Measurements from ENCODE around the gene MRNIP. TPM values are rescaled to one million over a fixed set of nuclear protein-coding genes. Genes with fewer than 3 reads are reported as not detected.

Gene MRNIP
- total RNA-seq (2021; fragmentation: NEBNext Ultra II Directional; extraction: Animal tissue kit (Norgen Biotek cat#: 25700)) = 10 to 100 TPM in 3 of 6 experiments, 1 to 10 TPM in 3; 8.2 to 13.5 (median 9.9) TPM
- long read RNA-seq, transcript MRNIP-201 (7 exons, 1,238 nt) = major isoform, 5 of 6 reads
- long read RNA-seq, partial matches to known transcripts = 0 of 6 reads
- long read RNA-seq, other reads (novel, unspliced or antisense) = 1 of 6 reads

GRCh38 chr5:179858586-179859427 is at the start of gene MRNIP:
MRNIP (minus strand) TSS chr5:179858817; CDS start chr5:179858796, 21 bp downstream.
- H3K4me1 Mint-ChIP-seq (ENCODE audit: low read depth) = peaks cover 24% of the 10 kb centered on the region
- peak within 1 kb of the TSS; percentile 98 for H3K4me3 Mint-ChIP-seq
- DNase-seq = peak; percentile 89
- H3K27ac Mint-ChIP-seq = peak within 1 kb of the TSS; percentile 88
- no peak for TF ChIP-seq CTCF (IDR thresholded peaks at IDR 0.05)
- H3K27me3 Mint-ChIP-seq (ENCODE audit: insufficient read depth) = peaks cover 4% of the 10 kb centered on the region
- peaks cover 21% of the 10 kb centered on the region; the same call in 1 of the 2 replicates for H3K36me3 Mint-ChIP-seq (ENCODE audit: low read depth)
- no peaks in the 10 kb centered on the region for H3K9me3 Mint-ChIP-seq

GRCh38 chr5:179907556-179908324 is 49.1 kb upstream of the MRNIP start, which contains the start of gene TBC1D9B:
TBC1D9B (minus strand) TSS chr5:179907897; CDS start chr5:179907821, 76 bp downstream.
- Mint-ChIP-seq H3K27me3 (ENCODE audit: insufficient read depth) (no peaks in the 10 kb centered on the region; the same call in 1 of the 2 replicates), H3K27ac (peak within 1 kb of the TSS; percentile 83), H3K4me1 (ENCODE audit: low read depth) (peaks cover 9% of the 10 kb centered on the region; the same call in 1 of the 2 replicates), H3K9me3 (no peaks in the 10 kb centered on the region), H3K4me3 (peak within 1 kb of the TSS; percentile 93), H3K36me3 (ENCODE audit: low read depth) (peaks cover 6% of the 10 kb centered on the region; the same call in 1 of the 2 replicates)
- peak; percentile 40 for DNase-seq
- peak; percentile 60 for TF ChIP-seq CTCF (IDR thresholded peaks at IDR 0.05)

GRCh38 chr5:179906795-179907555 is 48.4 kb upstream of the MRNIP start:
- Mint-ChIP-seq H3K4me1 (ENCODE audit: low read depth) (peaks cover 9% of the 10 kb centered on the region; the same call in 1 of the 2 replicates), H3K36me3 (ENCODE audit: low read depth) (peaks cover 6% of the 10 kb centered on the region; the same call in 1 of the 2 replicates), H3K27ac (peak overlapping the region; percentile 83), H3K4me3 (peak overlapping the region; percentile 93), H3K9me3 (no peaks in the 10 kb centered on the region), H3K27me3 (ENCODE audit: insufficient read depth) (no peaks in the 10 kb centered on the region)
- no peak for TF ChIP-seq CTCF (IDR thresholded peaks at IDR 0.05)
- no peak for DNase-seq

- Mint-ChIP-seq H3K4me3 (peak overlapping the region; percentile 93), H3K27ac (peak overlapping the region; percentile 83), H3K9me3 (no peaks in the 10 kb centered on the region), H3K4me1 (ENCODE audit: low read depth) (peaks cover 9% of the 10 kb centered on the region; the same call in 1 of the 2 replicates), H3K27me3 (ENCODE audit: insufficient read depth) (no peaks in the 10 kb centered on the region), H3K36me3 (ENCODE audit: low read depth) (peaks cover 6% of the 10 kb centered on the region; the same call in 1 of the 2 replicates)
- DNase-seq = peak; percentile 4
- TF ChIP-seq CTCF (IDR thresholded peaks at IDR 0.05) = no peak
Measured at GRCh38 chr5:179906294-179906794, 47.7 kb upstream of the MRNIP start.

Data from HFFc6 (cell line).